TTC549 (cell line): Measurements from ENCODE around the gene KIF3B.
"Not testable (repeated sequence)": the region's sequence is repeated elsewhere in the genome, so short reads cannot be mapped to it uniquely, and the experiment has no call there.

Experiments used
- FAIRE-seq: peaks from 2 replicates; lab custom pipeline; 2012; peaks lifted over from hg19 to GRCh38; lab: Jason Lieb, UNC

Gene KIF3B

DNA sequence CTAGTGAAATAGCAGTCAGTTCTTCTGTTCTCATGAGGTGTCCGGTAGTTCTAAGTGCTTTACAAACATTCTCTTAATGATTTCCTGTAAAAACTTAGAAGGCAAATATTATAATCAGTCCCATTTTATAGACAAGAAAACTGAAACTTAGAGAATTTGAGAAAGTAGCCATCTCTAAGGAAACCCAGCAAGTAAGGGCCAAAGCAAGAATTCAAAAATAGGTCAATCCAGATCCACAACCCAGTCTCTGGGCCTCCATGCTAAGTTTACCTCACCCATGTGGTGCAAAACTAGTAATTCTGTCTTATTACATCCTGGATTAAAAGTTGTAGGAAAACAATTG lies 53.1 kb downstream of the KIF3B start:
- no peak for FAIRE-seq

GRCh38 chr20:32332614-32333013 lies 55.2 kb downstream of the KIF3B start:
- FAIRE-seq = no peak

GRCh38 chr20:32333181-32333987 lies 55.9 kb downstream of the KIF3B start:
- FAIRE-seq = no peak

DNA sequence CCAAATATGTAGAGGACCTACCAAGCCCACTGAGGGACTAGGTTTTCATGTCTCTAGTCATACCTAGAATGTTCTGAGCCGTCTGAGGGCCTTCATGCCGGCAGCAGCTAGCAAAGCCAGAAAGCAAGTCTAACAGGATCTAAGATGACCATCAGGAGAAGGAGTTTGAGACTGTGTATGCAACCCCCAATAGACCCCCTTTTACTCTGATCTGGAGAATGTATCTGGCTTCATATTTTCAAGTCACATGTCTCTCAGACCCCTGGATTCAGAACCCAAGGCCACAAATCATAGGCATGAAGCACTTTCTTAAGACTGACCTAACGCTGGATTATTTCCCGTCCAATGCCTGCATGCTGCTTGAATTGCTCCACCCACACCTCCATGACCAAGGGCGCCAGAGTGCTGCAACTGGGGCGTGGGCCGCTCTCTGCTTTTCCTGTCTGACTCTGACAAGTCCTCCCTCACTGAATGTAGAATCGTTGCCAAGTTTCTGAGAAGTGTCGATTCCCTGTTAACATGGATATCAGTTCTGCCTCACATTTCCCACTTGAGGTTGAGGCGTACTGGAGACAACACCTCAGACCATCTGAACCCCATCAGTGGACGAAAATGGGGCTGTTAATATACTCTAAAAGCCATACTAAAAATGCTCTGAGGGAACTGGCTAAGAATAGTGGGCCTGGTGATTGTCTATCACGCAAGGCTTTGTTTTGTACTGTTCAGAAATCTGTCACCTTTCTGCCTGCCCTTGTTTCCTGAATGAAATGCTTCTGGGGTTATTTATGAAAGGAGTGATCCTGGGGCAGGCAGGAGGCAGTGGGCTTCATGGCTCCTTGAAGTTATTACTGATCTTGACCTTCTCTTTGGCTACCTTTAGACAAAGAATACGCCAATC lies 56.8 kb downstream of the KIF3B start:
- FAIRE-seq = no peak

- no peak for FAIRE-seq
Observed at GRCh38 chr20:32336918-32337347, 59.5 kb downstream of the KIF3B start.

DNA sequence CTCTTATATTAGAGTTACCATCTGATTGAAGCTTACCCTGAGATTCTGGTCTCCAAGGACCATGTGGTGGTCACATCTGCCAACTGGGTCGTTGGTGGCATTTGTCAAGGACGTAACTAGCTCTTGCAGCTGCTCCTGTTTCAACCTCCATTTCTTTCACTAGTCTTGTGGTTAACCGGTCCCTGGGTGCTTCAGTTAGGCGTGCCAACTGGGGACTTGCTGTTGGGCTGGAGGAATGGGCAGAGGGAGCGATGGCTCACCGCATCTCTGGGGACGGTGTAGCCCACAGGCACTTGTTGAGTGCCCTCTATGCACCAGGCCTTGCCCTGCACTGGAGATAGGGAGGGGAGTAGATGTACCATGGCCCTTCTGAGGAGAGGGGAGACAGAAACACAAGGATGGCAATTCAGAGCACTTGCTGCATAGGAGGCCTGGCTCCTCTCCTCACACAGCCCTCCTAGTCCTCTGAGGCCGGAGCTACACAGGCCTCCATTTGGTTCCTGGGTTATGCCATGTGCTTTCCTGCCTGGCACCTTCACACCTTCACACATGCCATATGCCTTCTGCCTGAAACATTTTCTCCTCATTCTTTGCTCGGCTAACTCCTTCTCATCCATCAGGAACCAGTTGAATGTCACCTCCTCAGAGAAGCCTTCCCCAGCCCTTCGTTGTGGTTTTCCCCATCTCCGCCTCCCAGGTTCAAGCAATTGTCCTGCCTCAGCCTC lies 60.6 kb downstream of the KIF3B start:
- no peak for FAIRE-seq

- no peak for FAIRE-seq
Observed at GRCh38 chr20:32338665-32339064, 61.2 kb downstream of the KIF3B start.

- no peak for FAIRE-seq
Observed at GRCh38 chr20:32339116-32339515, 61.7 kb downstream of the KIF3B start.

DNA sequence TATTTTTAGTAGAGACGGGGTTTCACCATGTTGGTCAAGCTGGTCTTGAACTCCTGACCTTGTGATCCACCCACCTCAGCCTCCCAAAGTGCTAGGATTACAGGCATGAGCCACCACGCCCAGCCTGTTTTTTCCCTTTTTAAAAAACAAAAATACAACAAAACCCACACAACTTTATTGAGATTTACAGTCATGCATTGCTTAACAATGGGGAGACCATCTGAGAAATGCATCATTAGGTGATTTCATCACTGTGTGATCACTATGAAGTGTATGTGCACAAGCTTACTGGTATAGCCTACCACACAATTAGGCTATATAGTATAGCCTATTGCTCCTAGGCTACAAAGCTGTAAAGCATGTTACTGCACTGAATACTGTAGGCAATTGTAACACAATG lies 63.6 kb downstream of the KIF3B start:
- FAIRE-seq = not testable (repeated sequence)

DNA sequence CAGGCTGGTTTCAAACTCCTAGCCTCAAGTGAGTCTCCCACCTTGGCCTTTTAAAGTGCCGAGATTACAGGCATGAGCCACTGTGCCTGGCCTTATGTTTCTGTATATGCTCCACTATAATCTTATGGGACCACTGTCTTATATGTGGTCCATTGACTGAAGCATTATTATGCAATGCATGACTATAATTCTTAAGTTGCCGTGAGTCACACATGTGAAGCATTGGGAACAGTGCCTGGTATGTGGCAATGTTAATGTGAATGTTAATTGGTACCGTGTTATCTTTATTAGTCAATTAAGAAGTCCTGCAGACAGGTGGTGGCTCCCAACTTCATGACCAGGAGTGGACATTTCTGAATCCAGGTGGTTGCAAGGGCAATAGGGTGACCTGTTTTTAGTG lies 66.0 kb downstream of the KIF3B start:
- FAIRE-seq = no peak

GRCh38 chr20:32344835-32345506 lies 67.5 kb downstream of the KIF3B start:
- FAIRE-seq = no peak

DNA sequence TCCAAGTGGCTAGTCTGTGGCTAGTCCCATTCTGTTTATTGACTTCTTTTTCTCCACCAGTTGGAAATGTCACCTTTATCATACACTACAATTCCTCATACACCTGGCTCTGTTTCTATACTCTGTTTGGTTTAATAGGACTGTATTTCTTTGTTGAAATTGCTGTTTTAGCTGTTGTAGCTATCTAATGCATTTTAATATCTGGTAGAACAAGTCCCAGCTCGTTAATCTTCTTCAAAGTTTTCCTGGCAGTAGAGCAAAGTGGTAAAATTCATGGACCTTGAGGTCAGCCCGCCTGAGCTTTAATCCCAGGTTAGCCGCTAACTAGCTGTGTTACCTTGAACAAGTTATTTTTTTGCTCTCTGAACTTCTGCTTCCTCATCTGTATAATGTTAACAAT lies 70.8 kb downstream of the KIF3B start:
- no peak for FAIRE-seq

- no peak for FAIRE-seq
Observed at GRCh38 chr20:32350421-32350820, 73.0 kb downstream of the KIF3B start.

- FAIRE-seq = no peak
Observed at GRCh38 chr20:32352121-32352720, 74.8 kb downstream of the KIF3B start.

DNA sequence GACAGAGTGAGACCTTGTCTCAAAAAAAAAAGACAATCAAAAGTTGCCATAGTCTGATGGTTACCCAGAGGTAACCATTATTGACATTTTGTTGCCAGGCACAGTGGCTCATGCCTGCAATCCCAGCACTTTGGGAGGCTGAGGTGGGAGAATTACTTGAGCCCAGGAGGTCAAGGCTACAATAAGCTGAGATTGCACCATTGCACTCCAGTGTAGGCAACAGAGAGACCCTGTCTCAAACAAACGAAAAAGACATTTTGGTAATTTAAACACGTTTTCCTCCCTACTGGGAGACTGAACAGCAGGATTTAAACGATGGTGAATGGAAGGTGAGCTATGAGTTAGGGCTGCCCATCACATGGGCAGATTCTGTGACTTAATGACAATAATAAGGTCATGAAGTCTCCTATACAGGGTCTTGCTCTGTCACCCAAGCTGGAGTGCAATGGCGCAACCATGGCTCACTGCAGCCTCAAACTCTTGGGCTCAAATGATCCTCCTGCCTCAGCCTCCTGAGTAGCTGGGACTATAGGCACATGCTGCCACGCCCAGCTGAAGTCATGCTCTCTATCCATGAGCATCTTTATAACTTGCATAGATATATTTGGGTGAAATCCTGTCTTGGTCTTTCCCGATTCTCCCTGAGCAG lies 76.5 kb downstream of the KIF3B start:
- FAIRE-seq = no peak

- FAIRE-seq = no peak
Observed at GRCh38 chr20:32354592-32355416, 77.4 kb downstream of the KIF3B start.

GRCh38 chr20:32355417-32355841 lies 78.0 kb downstream of the KIF3B start:
- FAIRE-seq = no peak

- FAIRE-seq = not testable (repeated sequence)
Observed at GRCh38 chr20:32355907-32356621, 78.6 kb downstream of the KIF3B start.

- no peak for FAIRE-seq
Observed at GRCh38 chr20:32356622-32357374, 79.3 kb downstream of the KIF3B start.
